ENCODE measurements around the gene ZNF554. TPM values are rescaled to one million over a fixed set of nuclear protein-coding genes. Genes with fewer than 3 reads are reported as not detected.

The ZNF554 gene
- total and polyA plus RNA-seq, 4 donors, result 0.94 to 3.3 (median 2.1) TPM

- Histone ChIP-seq H3K27ac (ENCODE audit: low read depth in 1 of 2, low read length in 2 of 2) (peak within 1 kb of the TSS; percentile 55 to 75), H3K4me3 (ENCODE audit: low read depth in 1 of 3, low read length in 3 of 3) (peak within 1 kb of the TSS; percentile 77 to 92 (median 84)), H3K9ac (ENCODE audit: low read depth in 1 of 2, low read length in 2 of 2) (peak within 1 kb of the TSS; percentile 21 to 87), H3K9me3 (ENCODE audit: control insufficient read depth in 4 of 4, low read length in 3 of 4) (no peaks in the 10 kb centered on the region), H3K27me3 (ENCODE audit: control insufficient read depth in 4 of 4, insufficient read depth in 4 of 4, low read length in 3 of 4) (no peaks in the 10 kb centered on the region), H3K4me1 (ENCODE audit: control insufficient read depth in 4 of 4, insufficient read depth in 4 of 4, low read length in 3 of 4) (peaks cover 10 to 48% (median 36%) of the 10 kb centered on the region in 4 donors), H3K36me3 (ENCODE audit: control insufficient read depth in 4 of 4, insufficient read depth in 3 of 4, low read depth in 1 of 4, low read length in 3 of 4) (no peaks in the 10 kb centered on the region)
- DNase-seq (ENCODE audit: low spot score), result peak; percentile 96
- TF ChIP-seq ZBTB33 (IDR thresholded peaks at IDR 0.05), result no peak
- no peak for TF ChIP-seq RXRA (IDR thresholded peaks at IDR 0.05)
- no peak for TF ChIP-seq ATF3 (IDR thresholded peaks at IDR 0.05)
- TF ChIP-seq CTCF (IDR thresholded peaks at IDR 0.05; ENCODE audit: low read depth, low read length, missing input control), result no peak
- no peak for TF ChIP-seq NR2F2 (IDR thresholded peaks at IDR 0.05)
- no peak for TF ChIP-seq JUND (IDR thresholded peaks at IDR 0.05)
- peak; percentile 92 to 96 for TF ChIP-seq EGR1 (IDR thresholded peaks at IDR 0.05; ENCODE audit: low read depth in 2 of 2)
- no peak for TF ChIP-seq RAD21 (IDR thresholded peaks at IDR 0.05)
- peak; percentile 58 for TF ChIP-seq YY1 (IDR thresholded peaks at IDR 0.05)
- TF ChIP-seq HNF4A (conservative IDR thresholded peaks at IDR 0.05), result peak in 1 of 2 donors; percentile 16
- TF ChIP-seq MAX (IDR thresholded peaks at IDR 0.05), result peak; percentile 72
- TF ChIP-seq GABPA (IDR thresholded peaks at IDR 0.05 in 1 of 2, conservative IDR thresholded peaks at IDR 0.05 in 1 of 2), result peak in 1 of 2 donors; percentile 62
- no peak for TF ChIP-seq TAF1 (conservative IDR thresholded peaks at IDR 0.05)
- TF ChIP-seq SP1 (IDR thresholded peaks at IDR 0.05), result peak; percentile 73
- TF ChIP-seq HNF4G (IDR thresholded peaks at IDR 0.05), result no peak
- no peak for TF ChIP-seq FOXA1 (IDR thresholded peaks at IDR 0.05)
- no peak for TF ChIP-seq REST (IDR thresholded peaks at IDR 0.05)
- WGBS, result under 1% methylated on average over 78 of the region's 78 CpGs
Measured at GRCh38 chr19:2785244-2785997, 34.2 kb upstream of the ZNF554 start, which contains the start of gene THOP1. THOP1 (plus strand) TSS chr19:2785503; CDS start chr19:2785663, 160 bp downstream.
